GM12878 (cell line): ENCODE data around the gene COL6A3. TPM values are rescaled to one million over a fixed set of nuclear protein-coding genes. Genes with fewer than 3 reads are reported as not detected.

Experiments
- ATAC-seq: fragments of 200-7000 bp; cut with Tn5 transposase; 3 replicates; pipeline ENCODE4 v1.9.1; 2020; ENCODE audit warnings: mild to moderate bottlenecking, moderate library complexity
- BruUV-seq: library from RNA; stranded (reverse); fragments of 400-500 nt; replicated peaks from 2 replicates; lab custom pipeline; 2021; lab: Mats Ljungman, UMichigan
- CTCF ChIA-PET: fragments of 300-600 bp; sonication (Branson Sonifier 250); formaldehyde crosslinking; extraction: SDS; loops from one replicate; lab custom pipeline; 2021; ENCODE audit warnings: inconsistent platforms; lab: Yijun Ruan, JAX
- POLR2A ChIA-PET: fragments of 350-600 bp; formaldehyde crosslinking; extraction: SDS; loops from one replicate; lab custom pipeline; 2021; ENCODE audit warnings: inconsistent platforms; lab: Charles Lee
- RAD21 ChIA-PET: fragments of 300-600 bp; sonication (Branson Sonifier 250); formaldehyde crosslinking; loops from one replicate; lab custom pipeline; 2023; ENCODE audit warnings: antibody characterized with exemption; ENCODE audit not compliant: unreplicated experiment; lab: Charles Lee
- SMC1A ChIA-PET: fragments of 300-600 bp; sonication (Branson Sonifier 250); formaldehyde crosslinking; loops from one replicate; lab custom pipeline; 2023; ENCODE audit not compliant: unreplicated experiment, uncharacterized antibody; lab: Charles Lee
- DNase-seq: peaks from one replicate; pipeline ENCODE4 v3.0.0-alpha.2; 2011; ENCODE audit warnings: low read depth, low spot score
- FAIRE-seq: peaks from 3 replicates; lab custom pipeline; 2011; peaks lifted over from hg19 to GRCh38; lab: Jason Lieb, UNC
- H2AFZ ChIP-seq: 2 replicates; pipeline ENCODE4 v1.6.0; 2011; ENCODE audit warnings: low read depth, low read length, control low read depth; ENCODE audit not compliant: control insufficient read depth
- H3K27ac ChIP-seq: 2 replicates; pipeline ENCODE4 v1.5.1; 2011; ENCODE audit warnings: control low read depth; ENCODE audit not compliant: control insufficient read depth, insufficient read depth
- H3K27me3 ChIP-seq, 2 experiments: replicated peaks in 1 of 2; 2 replicates each; pipeline versions ENCODE4 v1.6.0 to v1.6.1; 2011; ENCODE audit warnings: low read length in 1 of 2; ENCODE audit not compliant: control insufficient read depth in 2 of 2, insufficient read depth in 2 of 2
- H3K36me3 ChIP-seq, 2 experiments: 2 replicates each; pipeline ENCODE4 v1.5.1; 2011; ENCODE audit warnings: low read length in 1 of 2; ENCODE audit not compliant: control insufficient read depth in 2 of 2, insufficient read depth in 2 of 2
- H3K4me1 ChIP-seq: 2 replicates; pipeline ENCODE4 v1.6.1; 2011; ENCODE audit warnings: mild to moderate bottlenecking, low read length, moderate library complexity, mixed read lengths; ENCODE audit not compliant: control insufficient read depth, insufficient read depth
- H3K4me2 ChIP-seq: 2 replicates; pipeline ENCODE4 v1.6.0; 2011; ENCODE audit warnings: control low read depth; ENCODE audit not compliant: control insufficient read depth, insufficient read depth
- H3K4me3 ChIP-seq: fragments of 200-600 bp; sonication (generic); 2 replicates; pipeline ENCODE4 v1.5.1; 2016
- H3K79me2 ChIP-seq: 2 replicates; pipeline ENCODE4 v1.6.0; 2011; ENCODE audit warnings: low read length; ENCODE audit not compliant: control insufficient read depth, insufficient read depth
- H3K9ac ChIP-seq: 2 replicates; pipeline ENCODE4 v1.8.0; 2011; ENCODE audit warnings: low read length, control low read depth, mixed read lengths; ENCODE audit not compliant: control insufficient read depth, insufficient read depth
- H3K9me3 ChIP-seq: replicated peaks from 3 replicates; pipeline ENCODE4 v1.5.1; 2011; ENCODE audit warnings: mild to moderate bottlenecking, low read length; ENCODE audit not compliant: control insufficient read depth, insufficient read depth
- H4K20me1 ChIP-seq: 2 replicates; pipeline ENCODE4 v1.6.0; 2011; ENCODE audit not compliant: control insufficient read depth, insufficient read depth
- BCLAF1 ChIP-seq: fragments of 450-650 bp; IDR thresholded peaks from 2 replicates; pipeline ENCODE4 v1.6.1; 2017; ENCODE audit warnings: antibody characterized with exemption, mild to moderate bottlenecking, moderate library complexity
- BHLHE40 ChIP-seq, 2 experiments: fragments of 450-650 bp in 1 of 2; IDR thresholded peaks; 2 replicates each; pipeline ENCODE4 v1.6.1; 2011 to 2017; ENCODE audit warnings: low read depth in 2 of 2, borderline replicate concordance in 1 of 2, improper control_type of control experiment in 1 of 2, low read length in 1 of 2, mild to moderate bottlenecking in 1 of 2
- CREM ChIP-seq: IDR thresholded peaks from 2 replicates; pipeline ENCODE4 v1.6.1; 2014; ENCODE audit warnings: antibody characterized with exemption, low read depth
- CUX1 ChIP-seq: IDR thresholded peaks from 2 replicates; pipeline ENCODE4 v1.6.1; 2012; ENCODE audit warnings: improper control_type of control experiment, low read depth, low read length; ENCODE audit not compliant: insufficient replicate concordance
- E4F1 ChIP-seq: fragments of 450-650 bp; IDR thresholded peaks from 2 replicates; pipeline ENCODE4 v1.6.1; 2018; ENCODE audit warnings: borderline replicate concordance, mild to moderate bottlenecking; ENCODE audit not compliant: partially characterized antibody
- GABPA ChIP-seq: IDR thresholded peaks from 2 replicates; pipeline ENCODE4 v1.6.1; 2014; ENCODE audit warnings: antibody characterized with exemption, low read depth, mild to moderate bottlenecking, inconsistent platforms
- KAT2A ChIP-seq: conservative IDR thresholded peaks from 2 replicates; pipeline ENCODE4 v1.6.1; 2011; ENCODE audit warnings: low read depth, low read length; ENCODE audit not compliant: control insufficient read depth
- TCF3 ChIP-seq: IDR thresholded peaks from 2 replicates; pipeline ENCODE4 v1.6.1; 2012; ENCODE audit warnings: low read depth, mild to moderate bottlenecking, low read length, borderline replicate concordance; ENCODE audit not compliant: insufficient read depth
- ZNF207 ChIP-seq: fragments of 450-650 bp; IDR thresholded peaks from 2 replicates; pipeline ENCODE4 v1.6.1; 2014; ENCODE audit warnings: antibody characterized with exemption, mild to moderate bottlenecking, borderline replicate concordance
- WGBS: methylation state at CpG from one replicate; pipeline ENCODE4 v1.1.6; 2016; ENCODE audit warnings: low lambda C conversion rate; ENCODE audit not compliant: insufficient replicate concordance, insufficient coverage; ENCODE audit errors: missing lambda C conversion rate; 5-methylcytosine and 5-hydroxymethylcytosine counted together
- in situ Hi-C: fragments of 300-500 bp; cut with MboI; formaldehyde crosslinking; loops from 9 replicates; pipeline ENCODE4 v1.14.3; 2018; ENCODE audit warnings: mixed read lengths
- intact Hi-C: fragments of 100-400 bp; cut with micrococcal nuclease; formaldehyde crosslinking; loops from one replicate; pipeline ENCODE4 v1.14.2; 2022; ENCODE audit not compliant: unreplicated experiment
- polyA plus RNA-seq, 11 experiments: library from polyadenylated mRNA; depleted of rRNA in 4 of 11; unstranded in 6 of 11; stranded (reverse) in 5 of 11; fragments of >200 nt; fragmentation: Nextera tagmentation in 4 of 11; fragmentation: Illumina TruSeq in 1 of 11; extraction: Ambion mirVana in 4 of 11; extraction: Trizol in 1 of 11; gene quantifications; 1 replicate in 1 of 11; 2 replicates in 10 of 11; pipeline versions ENCODE4 v1.2.1 to v1.2.3, GENCODE V29; 2011 to 2016; ENCODE audit warnings: inconsistent platforms in 2 of 11, missing spikeins in 2 of 11, low read depth in 1 of 11
- total RNA-seq, 4 experiments: library from RNA; depleted of rRNA in 3 of 4; stranded (reverse); fragments of >200 nt in 3 of 4; fragmentation: Illumina TruSeq in 1 of 4; extraction: Trizol in 1 of 4; gene quantifications; 2 replicates each; pipeline versions ENCODE4 v1.2.1 to v1.2.3, GENCODE V29; 2013 to 2021

The COL6A3 gene
- total and polyA plus RNA-seq, 10 of the 15 experiments (the other 5 are each of a cell fraction or from before 2014, with no cell fraction given) = 0.01 to 0.51 (median 0.09) TPM; not detected in 4

GRCh38 chr2:237348281-237348865 is 65.6 kb downstream of the COL6A3 start:
- FAIRE-seq (no peak), ATAC-seq (no peak), DNase-seq (no peak)
- ChIA-PET RAD21 (no interaction called here), CTCF (no interaction called here), SMC1A (no interaction called here), POLR2A (no interaction called here)
- Histone ChIP-seq H4K20me1 (no peaks in the 10 kb centered on the region), H3K9ac (no peak overlapping the region), H3K4me2 (no peak overlapping the region), H3K4me3 (no peak overlapping the region), H3K4me1 (no peaks in the 10 kb centered on the region), H3K27ac (no peak overlapping the region), H3K79me2 (no peaks in the 10 kb centered on the region), H3K9me3 (no peaks in the 10 kb centered on the region), H2AFZ (no peak overlapping the region), H3K27me3 (peaks cover 1 to 4% of the 10 kb centered on the region in 2 experiments; a peak in 3 of 4 replicates), H3K36me3 (no peaks in the 10 kb centered on the region)
- 36% methylated on average over 11 of the region's 11 CpGs for WGBS
- no TSS peak for BruUV-seq
- no peak for TF ChIP-seq TCF3
- TF ChIP-seq CREM = no peak
- no peak for TF ChIP-seq BHLHE40 (IDR thresholded peaks at IDR 0.05; ENCODE audit: borderline replicate concordance in 1 of 2, low read depth in 2 of 2, low read length in 1 of 2)
- TF ChIP-seq CUX1 = no peak
- no peak for TF ChIP-seq ZNF207
- no peak for TF ChIP-seq BCLAF1
- no peak for TF ChIP-seq E4F1
- TF ChIP-seq GABPA = no peak
- no peak for TF ChIP-seq KAT2A
- intact Hi-C loops = no loop called here
- in situ Hi-C loops = no loop called here
